Measurements from ENCODE around the gene DNAH2.

DNA sequence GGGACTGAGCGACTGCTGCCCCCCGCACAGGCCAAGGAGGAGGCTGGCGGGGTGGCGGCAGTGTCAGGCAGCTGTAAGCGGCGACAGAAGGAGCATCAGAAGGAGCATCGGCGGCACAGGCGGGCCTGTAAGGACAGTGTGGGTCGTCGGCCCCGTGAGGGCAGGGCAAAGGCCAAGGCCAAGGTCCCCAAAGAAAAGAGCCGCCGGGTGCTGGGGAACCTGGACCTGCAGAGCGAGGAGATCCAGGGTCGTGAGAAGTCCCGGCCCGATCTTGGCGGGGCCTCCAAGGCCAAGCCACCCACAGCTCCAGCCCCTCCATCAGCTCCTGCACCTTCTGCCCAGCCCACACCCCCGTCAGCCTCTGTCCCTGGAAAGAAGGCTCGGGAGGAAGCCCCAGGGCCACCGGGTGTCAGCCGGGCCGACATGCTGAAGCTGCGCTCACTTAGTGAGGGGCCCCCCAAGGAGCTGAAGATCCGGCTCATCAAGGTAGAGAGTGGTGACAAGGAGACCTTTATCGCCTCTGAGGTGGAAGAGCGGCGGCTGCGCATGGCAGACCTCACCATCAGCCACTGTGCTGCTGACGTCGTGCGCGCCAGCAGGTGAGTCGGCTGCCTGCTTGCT, 131.7 kb downstream of the DNAH2 start:
- TF ChIP-seq EZH2phosphoT487 (IDR thresholded peaks at IDR 0.05; ENCODE audit: borderline replicate concordance): no peak
- TF ChIP-seq, protein P1, sequence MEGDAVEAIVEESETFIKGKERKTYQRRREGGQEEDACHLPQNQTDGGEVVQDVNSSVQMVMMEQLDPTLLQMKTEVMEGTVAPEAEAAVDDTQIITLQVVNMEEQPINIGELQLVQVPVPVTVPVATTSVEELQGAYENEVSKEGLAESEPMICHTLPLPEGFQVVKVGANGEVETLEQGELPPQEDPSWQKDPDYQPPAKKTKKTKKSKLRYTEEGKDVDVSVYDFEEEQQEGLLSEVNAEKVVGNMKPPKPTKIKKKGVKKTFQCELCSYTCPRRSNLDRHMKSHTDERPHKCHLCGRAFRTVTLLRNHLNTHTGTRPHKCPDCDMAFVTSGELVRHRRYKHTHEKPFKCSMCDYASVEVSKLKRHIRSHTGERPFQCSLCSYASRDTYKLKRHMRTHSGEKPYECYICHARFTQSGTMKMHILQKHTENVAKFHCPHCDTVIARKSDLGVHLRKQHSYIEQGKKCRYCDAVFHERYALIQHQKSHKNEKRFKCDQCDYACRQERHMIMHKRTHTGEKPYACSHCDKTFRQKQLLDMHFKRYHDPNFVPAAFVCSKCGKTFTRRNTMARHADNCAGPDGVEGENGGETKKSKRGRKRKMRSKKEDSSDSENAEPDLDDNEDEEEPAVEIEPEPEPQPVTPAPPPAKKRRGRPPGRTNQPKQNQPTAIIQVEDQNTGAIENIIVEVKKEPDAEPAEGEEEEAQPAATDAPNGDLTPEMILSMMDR (conservative IDR thresholded peaks at IDR 0.05; ENCODE audit: low read length): no peak
